H1 (cell line): Measurements from ENCODE around the gene ARSA. TPM values are rescaled to one million over a fixed set of nuclear protein-coding genes. Genes with fewer than 3 reads are reported as not detected.

Experiments used
- CTCF ChIA-PET: fragments of 300-600 bp; sonication (Branson Sonifier 250); formaldehyde crosslinking; loops from one replicate; lab custom pipeline; 2021; ENCODE audit not compliant: partially characterized antibody; lab: Charles Lee
- POLR2A ChIA-PET: fragments of 300-600 bp; sonication (Branson Sonifier 250); formaldehyde crosslinking; loops from one replicate; lab custom pipeline; 2021; ENCODE audit warnings: inconsistent platforms; ENCODE audit not compliant: partially characterized antibody; lab: Charles Lee
- DNase-seq, 2 experiments: peaks; one replicate each; pipeline versions ENCODE4 v3.0.0 to v3.0.0-alpha.2; 2010 to 2022; ENCODE audit warnings: low spot score in 2 of 2, low read depth in 1 of 2, mixed read lengths in 1 of 2
- FAIRE-seq: peaks from 2 replicates; lab custom pipeline; 2011; peaks lifted over from hg19 to GRCh38; lab: Jason Lieb, UNC
- H2AFZ ChIP-seq: 2 replicates; pipeline ENCODE4 v1.8.1; 2012; ENCODE audit warnings: low read length, inconsistent platforms
- H2AK5ac ChIP-seq: 2 replicates; pipeline ENCODE4 v1.6.1; 2013; ENCODE audit warnings: low read depth, low read length
- H2BK120ac ChIP-seq: replicated peaks from 2 replicates; pipeline ENCODE3; 2013; ENCODE audit warnings: low read depth, low read length, inconsistent platforms
- H2BK12ac ChIP-seq: 2 replicates; pipeline ENCODE4 v1.6.1; 2013; ENCODE audit warnings: low read depth, low read length
- H2BK15ac ChIP-seq: 2 replicates; pipeline ENCODE4 v1.6.1; 2013; ENCODE audit warnings: low read length
- H2BK20ac ChIP-seq: 2 replicates; pipeline ENCODE4 v1.6.1; 2013; ENCODE audit warnings: low read length
- H2BK5ac ChIP-seq: 2 replicates; pipeline ENCODE4 v1.6.1; 2013; ENCODE audit warnings: low read depth, low read length
- H3K14ac ChIP-seq: 2 replicates; pipeline ENCODE4 v1.6.1; 2013; ENCODE audit warnings: inconsistent platforms; ENCODE audit not compliant: insufficient read length
- H3K18ac ChIP-seq: 2 replicates; pipeline ENCODE4 v1.6.1; 2013; ENCODE audit warnings: low read length; ENCODE audit errors: extremely low read depth
- H3K23ac ChIP-seq: 2 replicates; pipeline ENCODE4 v1.6.1; 2013; ENCODE audit warnings: inconsistent platforms; ENCODE audit not compliant: insufficient read length
- H3K23me2 ChIP-seq: 2 replicates; pipeline ENCODE4 v1.6.1; 2013; ENCODE audit warnings: low read depth, low read length
- H3K27ac ChIP-seq: 2 replicates; pipeline ENCODE4 v1.6.1; 2011; ENCODE audit warnings: low read depth, low read length, inconsistent platforms
- H3K27me3 ChIP-seq, 4 experiments: replicated peaks in 1 of 4; 1 replicate in 1 of 4; 2 replicates in 3 of 4; pipeline versions ENCODE4 v1.6.1 to v1.8.1; 2011 to 2013; ENCODE audit warnings: low read length in 3 of 4, mild to moderate bottlenecking in 3 of 4, inconsistent platforms in 2 of 4, mixed read lengths in 2 of 4, moderate library complexity in 1 of 4; ENCODE audit not compliant: control insufficient read depth in 3 of 4, insufficient read depth in 3 of 4; ENCODE audit errors: extremely low read depth in 1 of 4
- H3K36me3 ChIP-seq, 4 experiments: 2 replicates each; pipeline versions ENCODE4 v1.6.1 to v1.8.1; 2011 to 2013; ENCODE audit warnings: mild to moderate bottlenecking in 4 of 4, low read length in 3 of 4, moderate library complexity in 2 of 4, control low read depth in 1 of 4, inconsistent platforms in 1 of 4; ENCODE audit not compliant: insufficient read depth in 4 of 4, control insufficient read depth in 2 of 4
- H3K4ac ChIP-seq: replicated peaks from 2 replicates; pipeline ENCODE3; 2013; ENCODE audit warnings: low read length, low read depth, mixed read lengths, inconsistent platforms; ENCODE audit not compliant: insufficient read length
- H3K4me1 ChIP-seq, 4 experiments: replicated peaks in 1 of 4; 1 replicate in 1 of 4; 2 replicates in 3 of 4; pipeline versions ENCODE4 v1.6.1 to v1.8.1; 2011 to 2013; ENCODE audit warnings: low read length in 3 of 4, inconsistent platforms in 2 of 4, mixed read lengths in 1 of 4; ENCODE audit not compliant: insufficient read depth in 4 of 4, control insufficient read depth in 3 of 4
- H3K4me2 ChIP-seq, 2 experiments: 2 replicates each; pipeline versions ENCODE4 v1.6.1 to v1.8.1; 2011 to 2013; ENCODE audit warnings: low read depth in 2 of 2, low read length in 2 of 2, control low read depth in 1 of 2, inconsistent platforms in 1 of 2, mild to moderate bottlenecking in 1 of 2; ENCODE audit not compliant: insufficient read depth in 1 of 2
- H3K4me3 ChIP-seq, 4 experiments: fragments of 200-600, 300-600 bp in 1 of 4; sonication (generic), shearing (Covaris generic), sonication (Bioruptor Twin) in 1 of 4; 2 replicates each; pipeline versions ENCODE4 v1.5.1 to v1.8.1; 2011 to 2016; ENCODE audit warnings: low read length in 4 of 4, low read depth in 3 of 4, control low read depth in 2 of 4, inconsistent platforms in 2 of 4, mild to moderate bottlenecking in 2 of 4, mixed read lengths in 1 of 4, moderate library complexity in 1 of 4; ENCODE audit not compliant: insufficient read depth in 2 of 4; ENCODE audit errors: extremely low read depth in 1 of 4
- H3K56ac ChIP-seq: replicated peaks from 2 replicates; pipeline ENCODE3; 2013; ENCODE audit warnings: low read depth, mild to moderate bottlenecking, mixed read lengths, low read length, inconsistent platforms; ENCODE audit not compliant: insufficient read length
- H3K79me1 ChIP-seq: 2 replicates; pipeline ENCODE4 v1.6.1; 2013; ENCODE audit warnings: low read depth, low read length, control low read depth
- H3K79me2 ChIP-seq, 2 experiments: 2 replicates each; pipeline versions ENCODE4 v1.6.1 to v1.8.1; 2012 to 2013; ENCODE audit warnings: low read length in 2 of 2, mild to moderate bottlenecking in 2 of 2, inconsistent platforms in 1 of 2; ENCODE audit not compliant: insufficient read depth in 2 of 2, control insufficient read depth in 1 of 2
- H3K9ac ChIP-seq, 4 experiments: replicated peaks in 1 of 4; 1 replicate in 1 of 4; 2 replicates in 3 of 4; pipeline versions ENCODE4 v1.6.1 to v1.8.1; 2011 to 2013; ENCODE audit warnings: low read depth in 3 of 4, low read length in 3 of 4, control low read depth in 2 of 4, mild to moderate bottlenecking in 2 of 4, moderate library complexity in 2 of 4, inconsistent platforms in 1 of 4; ENCODE audit errors: extremely low read depth in 1 of 4
- H3K9me3 ChIP-seq, 2 experiments: 2 replicates each; pipeline versions ENCODE4 v1.6.1 to v1.8.1; 2012 to 2013; ENCODE audit warnings: mild to moderate bottlenecking in 2 of 2, moderate library complexity in 2 of 2, control low read depth in 1 of 2, inconsistent platforms in 1 of 2, low read depth in 1 of 2, low read length in 1 of 2, mixed read lengths in 1 of 2; ENCODE audit not compliant: insufficient read depth in 2 of 2
- H4K20me1 ChIP-seq, 2 experiments: replicated peaks in 1 of 2; 2 replicates each; pipeline versions ENCODE3 to v1.8.1; 2011 to 2013; ENCODE audit warnings: inconsistent platforms in 2 of 2, low read length in 2 of 2, mild to moderate bottlenecking in 1 of 2; ENCODE audit not compliant: insufficient read depth in 2 of 2, control insufficient read depth in 1 of 2
- H4K5ac ChIP-seq: 2 replicates; pipeline ENCODE4 v1.6.1; 2013; ENCODE audit warnings: low read length, low read depth, mixed read lengths, inconsistent platforms; ENCODE audit not compliant: insufficient read length
- H4K8ac ChIP-seq: 2 replicates; pipeline ENCODE4 v1.8.0; 2013; ENCODE audit warnings: mild to moderate bottlenecking, moderate library complexity, low read length, inconsistent platforms; ENCODE audit not compliant: insufficient read depth; ENCODE audit errors: extremely low read depth
- H4K91ac ChIP-seq: replicated peaks from 2 replicates; pipeline ENCODE3; 2013; ENCODE audit warnings: low read length, mixed read lengths, inconsistent platforms; ENCODE audit not compliant: insufficient read length
- BRCA1 ChIP-seq: IDR thresholded peaks from 2 replicates; pipeline ENCODE4 v1.6.1; 2012; ENCODE audit warnings: low read depth, low read length, improper control_type of control experiment
- EZH2 ChIP-seq: fragments of 200-600 bp; sonication (generic); IDR thresholded peaks from 2 replicates; pipeline ENCODE4 v1.7.1; 2012; ENCODE audit warnings: low read depth, mild to moderate bottlenecking, moderate library complexity, low read length, inconsistent platforms; ENCODE audit not compliant: severe bottlenecking
- KDM1A ChIP-seq: fragments of 200-600, 300-600 bp; sonication (generic); IDR thresholded peaks from 2 replicates; pipeline ENCODE4 v1.7.1; 2016; ENCODE audit warnings: mild to moderate bottlenecking, low read length, borderline replicate concordance
- NANOG ChIP-seq: IDR thresholded peaks from 2 replicates; pipeline ENCODE4 v1.6.1; 2011; ENCODE audit warnings: low read length, low read depth, mild to moderate bottlenecking, inconsistent platforms; ENCODE audit not compliant: insufficient read depth, poor library complexity, severe bottlenecking
- RXRA ChIP-seq: IDR thresholded peaks from 2 replicates; pipeline ENCODE4 v1.6.1; 2011; ENCODE audit warnings: low read depth, mild to moderate bottlenecking, low read length, moderate library complexity; ENCODE audit not compliant: insufficient read depth
- SAP30 ChIP-seq: fragments of 300-600 bp; sonication (generic); IDR thresholded peaks from 2 replicates; pipeline ENCODE4 v1.7.1; 2012; ENCODE audit warnings: low read length, moderate library complexity, mild to moderate bottlenecking, inconsistent platforms; ENCODE audit not compliant: insufficient read depth, insufficient replicate concordance
- SUZ12 ChIP-seq: fragments of 200-600 bp; sonication (generic); IDR thresholded peaks from 2 replicates; pipeline ENCODE4 v1.6.1; 2012; ENCODE audit warnings: mild to moderate bottlenecking, inconsistent platforms, low read length, moderate library complexity, mixed read lengths
- ZNF274 ChIP-seq: IDR thresholded peaks from 2 replicates; pipeline ENCODE4 v1.7.0; 2012; ENCODE audit warnings: low read length, borderline replicate concordance; ENCODE audit errors: extremely low read depth
- WGBS, 2 experiments: shearing (Covaris generic) in 1 of 2; methylation state at CpG; one replicate each; pipeline versions ENCODE4 v1.1.6 to v1.1.7; 2013 to 2015; ENCODE audit warnings: low lambda C conversion rate in 2 of 2, mixed read lengths in 2 of 2, inconsistent platforms in 1 of 2, low coverage in 1 of 2, missing lambda C conversion rate in 1 of 2; ENCODE audit not compliant: insufficient replicate concordance in 2 of 2, insufficient coverage in 1 of 2, insufficient read length in 1 of 2; ENCODE audit errors: extremely low coverage in 1 of 2, missing lambda C conversion rate in 1 of 2; 5-methylcytosine and 5-hydroxymethylcytosine counted together
- polyA plus RNA-seq, 7 experiments: library from polyadenylated mRNA; depleted of rRNA in 3 of 7; stranded (reverse) in 5 of 7; unstranded in 2 of 7; fragments of >200 nt in 5 of 7; fragments of 200-250 nt in 2 of 7; gene quantifications; 1 replicate in 5 of 7; 2 replicates in 1 of 7; 4 replicates in 1 of 7; pipeline versions ENCODE4 v1.2.1 to v1.2.3, GENCODE V29; 2011 to 2013; ENCODE audit warnings: missing spikeins in 2 of 7, mixed read lengths in 2 of 7
- total RNA-seq: library from RNA; stranded (reverse); fragmentation: NEBNext Ultra II Directional; extraction: Animal tissue kit (Norgen Biotek cat#: 25700); gene quantifications from 2 replicates; pipeline ENCODE4 v1.2.1, GENCODE V29; 2021
- TF ChIP-seq, protein P1 (sequence below): IDR thresholded peaks from 2 replicates; pipeline ENCODE4 v1.6.1; 2012; ENCODE audit warnings: inconsistent platforms
- TF ChIP-seq, protein P2 (sequence below): IDR thresholded peaks from 2 replicates; pipeline ENCODE4 v1.6.1; 2012; ENCODE audit warnings: inconsistent platforms

ARSA gene
- total and polyA plus RNA-seq, 2 of the 8 experiments (the other 6 are each of a cell fraction or from before 2014, with no cell fraction given), result 9.8 to 10.1 TPM

DNA sequence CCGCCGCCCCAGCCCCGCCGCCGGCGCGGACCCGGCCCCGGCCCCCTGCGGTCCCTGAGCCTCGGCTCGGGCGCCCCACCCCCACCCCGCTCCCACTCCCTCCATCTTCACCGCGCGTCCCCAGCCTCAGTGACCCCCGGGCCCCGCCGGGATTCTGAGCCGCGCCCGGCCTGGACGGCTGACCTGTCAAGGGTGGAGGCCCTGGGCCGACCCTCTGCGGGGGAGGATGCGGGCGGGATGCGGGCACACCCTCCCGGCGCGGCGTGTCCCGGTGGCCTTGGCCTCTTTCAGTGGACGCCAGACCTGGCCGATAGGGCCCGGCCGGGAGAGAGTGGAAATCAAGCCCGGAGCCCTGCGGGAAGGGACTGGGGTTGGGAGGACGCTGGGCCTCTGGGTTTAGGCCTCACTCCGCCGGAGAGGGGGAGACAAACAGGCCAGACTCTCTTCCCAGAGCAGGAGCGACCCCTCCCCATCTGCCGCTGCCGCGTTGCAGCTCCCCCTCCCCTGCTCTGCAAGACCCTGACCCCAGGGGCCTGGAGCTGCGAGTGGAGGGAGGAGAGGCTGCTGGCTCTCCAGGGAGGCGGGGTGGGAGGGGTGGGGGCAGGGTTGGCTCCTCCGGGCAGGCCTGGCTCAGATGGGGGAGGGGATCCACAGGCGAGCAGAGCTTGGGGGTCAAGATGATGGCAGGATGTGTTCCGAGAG is 26.8 kb downstream of the ARSA start:
- H2BK5ac ChIP-seq, result no peak overlapping the region
- no peaks in the 10 kb centered on the region for H3K79me2 ChIP-seq
- no peak overlapping the region for H4K91ac ChIP-seq
- H3K4me2 ChIP-seq, result peak overlapping the region; percentile 53 to 69
- H3K14ac ChIP-seq, result no peak overlapping the region
- no peak overlapping the region for H2BK15ac ChIP-seq
- peaks cover 0 to 16% (median 4%) of the 10 kb centered on the region in 4 experiments; a peak in 5 of 7 replicates for H3K4me1 ChIP-seq
- no peaks in the 10 kb centered on the region for H3K79me1 ChIP-seq
- H3K9me3 ChIP-seq, result no peaks in the 10 kb centered on the region
- H4K8ac ChIP-seq, result no peak overlapping the region
- ChIA-PET POLR2A (interaction anchor here (0.9 kb wide), 1 partner anchor 18 kb away, joined by 3 read pairs; the partner anchor contains the start of gene CHKB), CTCF (interaction anchor here (0.9 to 1.9 kb wide), 4 partner anchors 11 to 38 kb away, joined by 3 to 13 read pairs (median 6); partner anchors contain the start of genes CPT1B and SYCE3)
- FAIRE-seq (no peak), DNase-seq (peak in 1 of 2 experiments; percentile 60)
- 5% methylated on average over 17 of the region's 52 CpGs; no CpG with 5 or more reads in 1 of the 2 experiments for WGBS, 2 experiments
- H4K5ac ChIP-seq, result no peak overlapping the region
- peaks cover 0 to 3% (median 0%) of the 10 kb centered on the region in 4 experiments; a peak in 1 of 8 replicates for H3K36me3 ChIP-seq
- H4K20me1 ChIP-seq, result peaks cover 9 to 11% of the 10 kb centered on the region in 2 experiments
- H3K18ac ChIP-seq, result no peak overlapping the region; the same call in 1 of the 2 replicates
- H2AK5ac ChIP-seq, result no peak overlapping the region
- no peak overlapping the region for H3K4ac ChIP-seq
- peaks cover 54 to 85% (median 63%) of the 10 kb centered on the region in 4 experiments; a peak in 6 of 7 replicates for H3K27me3 ChIP-seq
- peaks cover 2% of the 10 kb centered on the region; the same call in 1 of the 2 replicates for H3K23me2 ChIP-seq
- peak overlapping the region; percentile 21 to 57 (median 26); a peak in 6 of 8 replicates for H3K4me3 ChIP-seq
- H3K23ac ChIP-seq, result no peak overlapping the region
- no peak overlapping the region for H2AFZ ChIP-seq
- H3K9ac ChIP-seq, result no peak overlapping the region
- H3K27ac ChIP-seq, result no peak overlapping the region
- H2BK12ac ChIP-seq, result no peak overlapping the region
- no peak overlapping the region for H2BK20ac ChIP-seq
- no peak overlapping the region for H3K56ac ChIP-seq
- H2BK120ac ChIP-seq, result no peak overlapping the region
- TF ChIP-seq, protein P1, sequence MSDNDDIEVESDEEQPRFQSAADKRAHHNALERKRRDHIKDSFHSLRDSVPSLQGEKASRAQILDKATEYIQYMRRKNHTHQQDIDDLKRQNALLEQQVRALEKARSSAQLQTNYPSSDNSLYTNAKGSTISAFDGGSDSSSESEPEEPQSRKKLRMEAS, result no peak
- TF ChIP-seq EZH2 (peak; percentile 45), SUZ12 (peak; percentile 44), ZNF274 (no peak), BRCA1 (no peak), NANOG (no peak), SAP30 (no peak), KDM1A (no peak), RXRA (no peak)
- TF ChIP-seq, protein P2, sequence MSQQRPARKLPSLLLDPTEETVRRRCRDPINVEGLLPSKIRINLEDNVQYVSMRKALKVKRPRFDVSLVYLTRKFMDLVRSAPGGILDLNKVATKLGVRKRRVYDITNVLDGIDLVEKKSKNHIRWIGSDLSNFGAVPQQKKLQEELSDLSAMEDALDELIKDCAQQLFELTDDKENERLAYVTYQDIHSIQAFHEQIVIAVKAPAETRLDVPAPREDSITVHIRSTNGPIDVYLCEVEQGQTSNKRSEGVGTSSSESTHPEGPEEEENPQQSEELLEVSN, result no peak
